GM21526 (cell line): ENCODE measurements around the gene KDF1.

ENCODE experiments used
- ATAC-seq: cut with Tn5 transposase; IDR thresholded peaks from one replicate; pipeline ENCODE4 v1.9.1; 2021; ENCODE audit warnings: moderate library complexity; ENCODE audit not compliant: unreplicated experiment, low FRiP score

KDF1 gene

DNA sequence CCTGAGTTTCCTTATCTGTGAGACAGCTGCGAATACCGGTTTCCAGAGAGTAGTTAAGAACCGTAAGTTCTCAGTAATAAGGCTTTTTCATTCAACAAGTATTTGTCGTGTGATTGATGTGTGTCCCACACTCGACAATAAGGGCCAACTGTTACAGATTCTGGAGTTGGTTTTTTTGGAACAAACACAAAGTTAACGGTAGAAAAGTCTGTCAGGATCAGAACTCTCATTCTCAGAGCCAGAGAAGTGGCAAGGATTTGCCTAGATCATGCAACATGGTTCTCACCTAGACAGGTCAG is 37.9 kb downstream of the KDF1 start:
- no peak for ATAC-seq

DNA sequence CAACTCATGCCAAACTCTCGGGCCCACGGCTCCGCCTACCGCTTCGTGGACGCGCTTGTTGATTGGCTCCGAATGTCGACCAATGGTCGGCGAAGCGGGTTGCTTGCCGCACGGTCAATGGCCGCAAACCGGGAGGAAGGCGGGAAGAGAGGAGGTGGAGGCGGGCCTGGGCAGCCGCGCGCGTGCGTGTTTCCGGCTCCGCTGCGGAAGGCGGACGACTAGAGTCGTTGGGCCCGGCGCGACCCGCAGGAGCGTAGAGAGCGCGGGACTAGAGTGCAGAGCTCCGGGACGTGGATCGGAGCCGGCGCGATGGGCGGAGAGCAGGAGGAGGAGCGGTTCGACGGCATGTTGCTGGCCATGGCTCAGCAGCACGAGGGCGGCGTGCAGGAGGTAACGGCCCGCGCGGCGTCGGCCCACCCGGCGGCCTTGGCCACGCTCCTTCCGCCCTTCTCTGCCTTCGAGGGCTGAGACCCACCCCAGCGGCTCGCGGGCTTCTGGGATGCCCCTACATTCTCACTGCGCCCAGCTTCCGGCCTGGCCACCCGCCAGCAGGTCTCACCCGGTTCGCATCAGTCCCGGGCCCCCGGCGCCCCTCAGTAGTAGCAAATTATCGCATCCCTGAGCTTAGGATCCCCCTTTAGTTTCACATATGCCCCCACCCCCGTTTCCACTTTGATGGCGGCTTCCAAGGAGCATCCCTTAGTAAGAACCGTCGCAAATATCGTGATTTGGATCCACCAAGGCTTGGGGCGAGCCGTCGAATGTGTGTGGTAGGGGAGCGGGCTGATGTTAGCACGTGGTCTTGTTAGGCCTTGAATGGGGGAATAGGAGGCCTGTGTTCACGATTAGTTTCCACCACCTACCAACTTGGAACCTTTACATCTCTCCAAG is 38.5 kb downstream of the KDF1 start, which contains the start of gene NUDC:
Gene NUDC (plus strand): TSS at position 204 of the 891 bp plus-strand sequence. CDS start 106 bp downstream, at position 310.
- peak; percentile 96 for ATAC-seq

DNA sequence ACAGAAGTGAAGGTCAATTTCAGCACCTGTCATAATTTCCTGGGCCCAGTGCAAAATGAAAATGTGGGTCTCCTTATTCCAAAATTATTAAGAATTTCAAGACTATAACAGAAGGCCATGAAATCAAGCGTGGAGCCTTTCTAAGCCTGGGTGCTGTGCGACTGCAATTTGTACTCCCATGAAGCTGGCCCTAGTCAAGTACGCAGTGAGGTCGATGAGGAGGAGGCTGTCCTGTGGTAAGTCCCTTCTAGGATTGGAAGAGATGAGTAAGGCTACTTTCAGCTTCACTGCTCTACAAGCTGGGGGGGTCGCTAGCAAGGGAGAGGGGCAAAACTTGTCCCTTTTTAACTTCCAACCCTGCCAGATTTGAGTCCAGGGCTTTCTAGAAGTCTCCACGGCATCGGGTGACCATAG is 39.1 kb downstream of the KDF1 start:
- no peak for ATAC-seq

DNA sequence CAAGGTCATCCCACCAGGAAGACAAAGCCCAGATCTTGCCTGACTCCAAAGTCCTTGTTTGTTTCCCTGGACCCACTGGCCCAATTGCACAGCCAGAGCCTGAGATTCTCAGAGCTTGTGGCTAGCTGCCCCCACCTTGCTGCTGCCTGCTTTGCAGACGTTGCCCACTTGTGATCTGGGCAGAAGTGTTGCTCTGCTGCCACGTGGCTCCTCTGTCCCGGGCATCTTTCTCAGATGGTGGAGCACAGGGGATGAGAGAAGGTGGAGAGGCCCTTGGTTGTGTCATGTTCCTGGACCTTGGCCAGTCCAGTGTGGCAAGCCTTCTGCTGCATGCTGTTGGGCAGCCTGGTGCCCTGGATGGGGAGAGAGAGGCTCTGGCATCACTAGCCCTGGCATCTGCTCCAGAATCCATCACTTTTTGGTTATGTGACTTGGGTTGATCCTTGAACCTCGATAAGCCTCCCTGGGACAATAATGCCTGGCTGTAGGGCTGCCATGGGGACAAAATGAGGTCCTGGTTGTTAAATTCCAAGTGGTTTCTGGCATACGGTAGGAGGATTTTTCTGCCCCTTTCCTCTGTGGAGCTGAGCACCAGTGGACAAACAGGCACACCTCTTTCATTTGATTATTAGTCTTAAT is 44.9 kb downstream of the KDF1 start:
- no peak for ATAC-seq

DNA sequence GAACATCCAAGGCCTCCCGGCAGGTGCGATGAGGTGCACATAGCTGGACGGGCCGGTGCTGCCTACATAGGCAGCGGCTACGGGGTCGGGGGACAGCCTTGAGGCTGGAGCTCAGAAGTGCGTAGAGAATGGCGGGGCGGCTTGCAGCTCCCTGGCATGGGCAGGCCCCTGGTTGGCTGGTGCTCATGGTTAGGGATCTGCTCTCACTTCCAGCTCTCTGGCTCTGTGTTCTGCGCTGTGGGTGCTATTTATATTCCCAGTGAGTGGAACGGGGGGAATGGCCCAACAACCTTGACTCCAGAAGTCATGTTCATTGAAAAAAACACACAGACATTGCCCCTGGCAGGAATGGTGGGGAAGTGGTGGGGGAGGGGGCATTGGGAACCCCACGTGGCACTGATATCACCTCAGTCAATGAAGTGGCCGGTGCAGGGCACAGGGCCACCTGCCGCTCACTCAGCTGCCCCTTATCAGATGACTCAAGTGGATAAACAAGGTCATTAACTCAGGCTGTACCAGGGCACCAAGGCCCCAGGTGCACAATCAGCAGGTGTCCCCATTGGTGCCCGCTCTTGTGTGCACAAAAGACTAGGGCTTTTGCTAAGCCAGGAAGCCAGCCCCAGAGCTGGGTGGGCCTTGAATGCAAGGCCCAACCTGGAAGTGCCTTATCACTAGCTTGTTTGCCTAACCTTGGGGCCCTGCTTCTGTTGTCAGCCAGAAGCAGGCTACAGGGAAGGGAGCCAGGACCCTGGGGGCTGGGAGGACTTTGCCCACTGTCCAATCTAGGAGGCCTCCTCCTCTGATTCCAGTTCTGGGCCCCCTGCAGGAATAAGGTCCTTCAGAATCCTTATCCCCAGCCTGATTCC is 46.3 kb downstream of the KDF1 start, which contains the start of gene NR0B2:
Gene NR0B2 (minus strand): TSS at position 222 of the 866 bp plus-strand sequence. CDS start 35 bp downstream, at position 187.
- no peak for ATAC-seq

DNA sequence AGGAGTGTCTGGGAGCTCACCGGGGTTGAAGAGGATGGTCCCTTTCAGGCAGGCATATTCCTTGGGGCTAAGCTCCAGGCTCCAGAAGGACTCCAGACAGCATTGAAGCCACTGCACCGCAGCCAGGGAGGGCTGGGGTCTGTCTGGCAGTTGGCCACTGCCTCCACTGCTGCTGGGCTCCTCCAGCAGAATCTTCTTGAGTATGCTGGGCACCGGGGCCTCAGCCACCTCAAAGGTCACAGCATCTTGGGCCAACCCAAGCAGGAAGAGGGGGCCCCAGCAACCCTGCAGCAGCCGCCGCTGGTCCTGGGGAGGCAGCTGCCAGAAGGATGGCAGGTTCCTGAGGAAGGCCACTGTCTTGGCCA is 46.9 kb downstream of the KDF1 start:
- no peak for ATAC-seq

DNA sequence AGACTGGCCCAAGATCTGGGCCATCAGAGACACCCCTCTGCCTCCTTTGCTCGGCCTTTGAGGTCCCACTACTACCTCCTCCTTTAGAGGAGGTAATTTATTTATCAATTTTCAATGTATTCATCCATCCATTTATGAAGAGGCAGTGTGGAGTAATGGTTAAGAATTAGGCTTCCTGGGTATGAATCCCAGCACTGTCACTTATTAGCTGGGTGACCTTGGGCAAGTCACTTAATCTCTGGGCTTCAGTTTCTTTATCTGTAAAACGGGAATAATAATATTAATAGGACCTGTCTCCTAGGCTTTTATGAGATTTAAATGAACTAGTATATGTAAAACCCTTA is 48.1 kb downstream of the KDF1 start:
- ATAC-seq: no peak

DNA sequence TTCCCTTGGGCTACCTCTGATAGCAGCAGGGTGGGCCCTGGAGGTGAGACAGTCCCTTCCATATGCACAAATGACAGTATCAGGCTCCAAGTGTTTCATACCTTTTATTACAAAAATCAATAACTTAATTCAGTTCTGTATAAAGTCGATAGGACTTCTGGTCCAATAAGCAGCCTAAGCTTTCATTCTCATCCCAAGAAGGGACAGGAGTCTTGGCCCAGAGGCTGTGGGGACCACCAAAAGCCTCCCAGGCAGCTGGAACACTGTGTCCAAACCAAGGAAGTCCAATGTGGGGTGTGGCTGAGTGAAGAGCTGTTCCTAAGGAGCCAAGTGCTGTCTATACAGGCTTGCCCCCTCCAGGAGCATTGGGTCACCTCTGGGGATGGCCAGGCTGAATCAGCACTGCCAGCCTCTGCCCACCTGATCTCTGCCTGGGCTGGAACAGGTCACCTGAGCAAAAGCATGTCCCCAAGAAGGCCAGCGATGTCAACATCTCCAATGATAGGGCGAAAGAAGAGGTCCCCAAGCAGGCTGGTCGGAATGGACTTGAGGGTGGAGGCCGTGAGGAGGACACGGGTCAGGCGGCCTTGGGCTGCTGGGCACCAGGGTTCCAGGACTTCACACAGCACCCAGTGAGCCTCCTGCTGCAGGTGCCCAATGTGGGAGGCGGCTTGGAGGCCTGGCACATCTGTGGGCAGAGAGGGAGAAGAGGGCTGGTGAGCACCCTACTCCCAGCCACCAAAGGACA is 48.7 kb downstream of the KDF1 start:
- ATAC-seq: no peak

DNA sequence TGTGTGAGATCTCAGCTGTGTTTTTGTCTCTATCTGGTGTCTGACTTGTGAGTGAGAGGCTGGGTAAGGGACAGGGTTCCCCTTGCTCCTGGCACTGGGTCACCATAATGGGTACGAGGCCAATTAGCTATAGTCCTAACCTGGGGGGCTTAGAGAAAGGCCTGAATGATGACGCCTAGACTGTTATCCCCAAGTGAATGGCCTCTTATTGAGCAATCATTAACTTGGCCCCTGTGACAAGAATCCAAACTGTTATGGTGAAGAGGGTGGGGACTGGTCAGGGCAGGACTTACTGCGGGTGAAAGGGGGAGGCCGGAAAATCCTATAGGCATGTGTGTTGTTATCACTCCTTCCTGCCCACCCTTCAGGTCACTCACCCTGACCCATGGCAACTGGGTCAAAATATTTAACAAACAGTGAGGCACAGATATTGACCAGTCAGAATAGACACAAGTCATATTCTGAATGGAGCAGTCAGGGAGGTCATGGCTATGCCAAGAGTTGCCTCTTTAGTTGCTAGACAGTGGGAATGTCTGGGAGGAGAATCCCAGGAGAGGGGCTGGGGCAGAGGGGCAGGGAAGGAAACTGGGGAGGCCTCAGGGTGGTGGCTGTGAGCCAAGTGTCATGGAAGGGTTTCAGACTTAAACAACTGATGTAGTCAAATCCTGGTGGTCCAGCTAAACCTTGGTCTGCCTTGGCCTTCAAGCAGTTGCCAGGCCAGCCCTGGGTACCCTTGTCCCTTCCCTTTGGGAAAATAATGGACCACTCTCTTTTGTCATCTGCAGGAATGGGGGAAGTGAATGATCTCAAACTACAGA is 49.7 kb downstream of the KDF1 start:
- no peak for ATAC-seq

DNA sequence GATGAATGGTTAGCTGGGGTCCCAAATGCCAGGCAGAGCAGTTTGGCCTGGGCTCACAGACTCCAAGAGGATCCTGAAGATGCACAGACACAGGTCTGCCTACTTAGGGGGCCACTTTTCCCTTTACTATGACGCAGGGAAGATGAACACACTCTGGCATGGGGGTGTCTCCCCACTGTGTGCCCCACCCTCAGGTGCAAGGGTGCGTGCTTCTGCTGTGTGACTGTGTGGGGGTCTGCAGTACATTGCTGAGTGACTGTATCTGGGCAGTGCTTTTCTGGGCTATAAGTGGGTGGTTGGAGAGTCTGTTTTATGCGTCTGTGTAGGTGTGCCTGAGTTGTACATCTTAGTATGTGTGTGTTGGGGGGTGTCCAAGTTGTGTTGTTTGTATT is 50.3 kb downstream of the KDF1 start:
- no peak for ATAC-seq

DNA sequence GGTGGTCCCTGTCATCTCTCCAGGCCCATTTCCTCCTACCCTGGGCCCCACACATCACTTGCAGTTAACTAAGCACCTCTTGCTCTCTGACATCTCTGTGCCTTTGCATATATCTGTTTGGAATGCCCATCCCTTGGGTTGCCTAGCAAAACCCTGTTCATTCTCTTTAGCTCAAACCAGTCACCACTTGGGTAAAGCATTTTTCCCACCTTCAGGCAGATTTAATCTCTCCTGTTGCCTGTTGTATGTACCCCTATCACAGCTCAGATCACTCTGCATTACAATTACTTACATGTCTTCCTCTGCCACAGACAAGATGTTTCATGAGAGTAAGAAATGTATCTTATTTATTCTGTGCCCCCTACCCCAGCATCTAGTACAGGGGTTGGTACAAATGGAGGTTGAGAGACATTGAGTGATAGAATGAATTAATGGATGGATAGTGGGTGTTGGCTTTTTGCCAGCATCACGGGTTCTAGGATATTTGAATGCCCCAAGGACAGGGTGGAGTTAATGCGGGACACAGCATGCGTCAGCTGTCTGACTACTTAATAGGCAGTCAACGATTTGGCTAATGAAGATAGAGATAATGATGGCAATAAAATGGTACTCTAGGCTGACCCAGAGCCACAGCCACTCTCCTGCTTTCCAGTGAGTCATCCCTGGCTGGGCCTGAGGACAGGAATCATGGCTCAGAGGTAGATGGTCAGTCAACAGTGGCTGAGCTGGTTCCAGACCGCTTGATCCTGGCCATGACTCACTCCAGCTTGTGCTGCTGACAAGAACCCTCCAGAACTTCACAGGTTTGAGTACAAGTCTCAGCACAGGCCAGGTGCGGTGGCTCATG is 53.0 kb downstream of the KDF1 start:
- ATAC-seq: no peak

DNA sequence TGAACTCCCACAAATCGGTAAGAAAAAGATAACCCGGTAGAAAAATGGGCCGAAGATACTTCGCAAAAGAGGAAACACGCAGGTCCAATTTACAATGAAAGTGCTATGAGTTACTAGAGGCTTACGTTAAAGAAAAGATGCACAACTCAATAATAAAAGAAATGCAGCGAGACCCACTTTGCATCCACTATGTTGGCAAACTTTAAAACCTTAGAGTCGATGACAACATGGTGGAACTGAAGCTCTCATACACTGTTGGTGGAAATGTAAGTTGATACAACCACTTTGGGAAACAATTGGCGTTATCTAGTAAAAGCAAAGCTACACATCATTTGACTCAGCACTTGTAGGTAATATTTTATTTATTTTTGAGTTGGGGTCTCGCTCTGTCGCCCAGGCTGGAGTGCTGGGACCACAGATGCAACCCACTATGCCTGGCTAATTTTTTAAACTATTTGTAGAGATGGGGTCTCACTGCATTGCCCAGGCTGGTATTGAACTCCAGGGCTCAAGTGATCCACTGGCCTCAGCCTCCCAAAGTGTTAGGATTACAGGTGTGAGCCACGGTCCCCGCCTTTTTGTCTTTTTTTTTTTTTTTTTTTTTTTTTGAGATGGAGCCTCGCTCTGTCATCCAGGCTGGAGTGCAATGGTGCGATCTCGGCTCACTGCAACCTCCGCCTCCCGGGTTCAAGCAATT is 59.3 kb downstream of the KDF1 start:
- ATAC-seq: no peak

DNA sequence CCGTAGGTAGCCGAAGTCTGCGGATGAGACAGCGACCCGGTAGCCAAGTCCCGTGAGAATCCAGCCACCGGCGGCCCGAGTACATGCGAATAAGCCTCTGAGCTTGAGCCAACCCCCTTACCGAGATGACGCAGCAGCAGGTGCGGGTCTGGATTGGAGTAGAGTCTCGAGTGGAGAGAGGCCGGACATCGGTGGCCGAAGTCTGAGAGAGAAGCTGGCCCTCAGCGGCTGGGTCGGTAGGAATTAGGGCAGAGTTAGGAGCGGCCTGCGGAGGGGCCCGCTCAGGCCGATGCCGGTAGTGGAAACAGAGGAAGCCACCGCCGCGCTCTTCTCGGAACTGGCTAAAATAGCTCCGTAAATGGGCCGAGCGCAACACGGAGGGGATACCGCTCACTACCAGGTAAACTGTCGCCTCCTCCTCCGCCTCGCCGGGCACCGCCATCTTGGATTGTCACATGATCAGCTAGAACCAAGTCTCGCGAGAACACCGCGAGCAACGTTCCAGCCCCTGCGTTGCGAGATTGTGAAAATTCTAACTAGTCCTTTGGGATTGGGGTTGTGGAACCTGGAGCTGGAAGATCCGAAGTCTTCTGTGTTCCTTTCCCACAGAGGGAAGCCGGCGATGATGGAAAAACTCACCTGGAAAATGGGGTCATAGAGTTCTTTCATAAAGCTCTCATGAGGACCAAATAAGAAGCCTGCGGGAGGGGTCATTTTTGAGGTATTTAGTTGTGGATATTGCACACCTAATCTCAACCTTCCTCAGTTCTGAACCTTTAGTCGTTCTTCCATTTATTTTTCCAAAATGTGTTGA is 60.1 kb downstream of the KDF1 start, which contains the start of gene GPATCH3:
Gene GPATCH3 (minus strand): TSS at position 467 of the 814 bp plus-strand sequence. CDS start 25 bp downstream, at position 442.
- peak; percentile 69 for ATAC-seq
